GM11168 (cell line): ENCODE measurements around the gene PDE9A.

Experiments
- in situ Hi-C: fragments of 300-500 bp; cut with MboI; formaldehyde crosslinking; loops from one replicate; pipeline ENCODE4 v1.12.0; 2022; ENCODE audit warnings: low sequenced_read_pairs; ENCODE audit not compliant: unreplicated experiment

The PDE9A gene

GRCh38 chr21:42641311-42642218 is 11.9 kb upstream of the PDE9A start:
- in situ Hi-C loops = no loop called here

- in situ Hi-C loops = no loop called here
Measured at GRCh38 chr21:42642219-42642745, 11.1 kb upstream of the PDE9A start.

- in situ Hi-C loops = no loop called here
Measured at GRCh38 chr21:42644223-42645208, 8.9 kb upstream of the PDE9A start.

GRCh38 chr21:42645211-42646075 is 8.0 kb upstream of the PDE9A start:
- in situ Hi-C loops = no loop called here

GRCh38 chr21:42646076-42646825 is 7.2 kb upstream of the PDE9A start:
- in situ Hi-C loops = no loop called here

GRCh38 chr21:42646836-42647235 is 6.6 kb upstream of the PDE9A start:
- in situ Hi-C loops = no loop called here

GRCh38 chr21:42648606-42649005 is 4.8 kb upstream of the PDE9A start:
- in situ Hi-C loops = no loop called here

GRCh38 chr21:42649122-42650032 is 4.0 kb upstream of the PDE9A start:
- in situ Hi-C loops = no loop called here

GRCh38 chr21:42650033-42650370 is 3.4 kb upstream of the PDE9A start:
- in situ Hi-C loops = no loop called here

- in situ Hi-C loops = no loop called here
Measured at GRCh38 chr21:42650441-42651421, 2.7 kb upstream of the PDE9A start.

- in situ Hi-C loops = no loop called here
Measured at GRCh38 chr21:42651515-42652401, 1.7 kb upstream of the PDE9A start.

GRCh38 chr21:42652527-42653230 is 742 bp upstream of the PDE9A start:
- in situ Hi-C loops = no loop called here

- in situ Hi-C loops = no loop called here
Measured at GRCh38 chr21:42654179-42654912, 925 bp downstream of the PDE9A start.

- in situ Hi-C loops = no loop called here
Measured at GRCh38 chr21:42654913-42655795, 1.7 kb downstream of the PDE9A start.
